ENCODE results near the gene ROBO2. TPM values are rescaled to one million over a fixed set of nuclear protein-coding genes. Genes with fewer than 3 reads are reported as not detected.

ROBO2 gene
- total RNA-seq, 4 donors from 2014 or later = 0.20 to 0.41 (median 0.32) TPM; not detected in 1

DNA sequence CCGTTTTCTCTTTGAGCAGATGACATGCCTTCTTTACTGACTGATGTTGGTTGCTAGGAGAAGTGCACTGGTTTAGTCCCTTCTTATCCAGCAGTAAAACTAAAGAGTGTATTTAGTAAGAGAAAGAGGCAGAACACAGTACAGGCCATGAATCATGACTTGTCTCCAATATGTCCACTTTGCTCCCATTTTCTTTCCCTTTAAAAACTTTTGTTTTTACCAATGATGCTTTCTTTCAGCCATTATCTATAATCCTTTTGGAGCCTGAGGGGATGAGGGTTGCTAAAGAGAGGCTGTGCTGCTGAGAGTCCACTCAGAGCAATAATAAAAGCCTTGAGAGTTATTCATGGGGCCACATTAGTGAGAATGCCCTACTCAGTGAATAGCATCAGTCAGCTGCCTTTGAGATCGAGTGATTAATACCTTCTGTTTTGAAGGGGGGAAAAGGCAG is 12.2 kb downstream of the ROBO2 start:
- intact Hi-C loops (cut with DNase I; ENCODE audit: low total_unique reads) = no loop called here
- no peak overlapping the region for H3K27ac ChIP-seq
- no peak overlapping the region for H3K4me3 ChIP-seq
- TF ChIP-seq, protein P1, sequence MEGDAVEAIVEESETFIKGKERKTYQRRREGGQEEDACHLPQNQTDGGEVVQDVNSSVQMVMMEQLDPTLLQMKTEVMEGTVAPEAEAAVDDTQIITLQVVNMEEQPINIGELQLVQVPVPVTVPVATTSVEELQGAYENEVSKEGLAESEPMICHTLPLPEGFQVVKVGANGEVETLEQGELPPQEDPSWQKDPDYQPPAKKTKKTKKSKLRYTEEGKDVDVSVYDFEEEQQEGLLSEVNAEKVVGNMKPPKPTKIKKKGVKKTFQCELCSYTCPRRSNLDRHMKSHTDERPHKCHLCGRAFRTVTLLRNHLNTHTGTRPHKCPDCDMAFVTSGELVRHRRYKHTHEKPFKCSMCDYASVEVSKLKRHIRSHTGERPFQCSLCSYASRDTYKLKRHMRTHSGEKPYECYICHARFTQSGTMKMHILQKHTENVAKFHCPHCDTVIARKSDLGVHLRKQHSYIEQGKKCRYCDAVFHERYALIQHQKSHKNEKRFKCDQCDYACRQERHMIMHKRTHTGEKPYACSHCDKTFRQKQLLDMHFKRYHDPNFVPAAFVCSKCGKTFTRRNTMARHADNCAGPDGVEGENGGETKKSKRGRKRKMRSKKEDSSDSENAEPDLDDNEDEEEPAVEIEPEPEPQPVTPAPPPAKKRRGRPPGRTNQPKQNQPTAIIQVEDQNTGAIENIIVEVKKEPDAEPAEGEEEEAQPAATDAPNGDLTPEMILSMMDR (IDR thresholded peaks at IDR 0.05) = no peak
- TF ChIP-seq POLR2A (IDR thresholded peaks at IDR 0.05) (no peak), POLR2AphosphoS5 (IDR thresholded peaks at IDR 0.05) (no peak), EP300 (IDR thresholded peaks at IDR 0.05; ENCODE audit: low read depth) (no peak)
- H3K27me3 ChIP-seq = no peaks in the 10 kb centered on the region
- H3K4me1 ChIP-seq = no peaks in the 10 kb centered on the region
- H3K9me3 ChIP-seq = no peaks in the 10 kb centered on the region
- in situ Hi-C loops (cut with MboI; ENCODE audit: low pct_ligation_motif_present in 1 of 4, low pct_unique_long_range_greater_than_20kb in 1 of 4, low sequenced_read_pairs in 3 of 4) = no loop called here
- WGBS, 2 donors (ENCODE audit: low coverage in 1 of 2) = 89 to 96% methylated on average over 2 of the region's 2 CpGs
- H3K36me3 ChIP-seq = no peaks in the 10 kb centered on the region
- no peak for DNase-seq

DNA sequence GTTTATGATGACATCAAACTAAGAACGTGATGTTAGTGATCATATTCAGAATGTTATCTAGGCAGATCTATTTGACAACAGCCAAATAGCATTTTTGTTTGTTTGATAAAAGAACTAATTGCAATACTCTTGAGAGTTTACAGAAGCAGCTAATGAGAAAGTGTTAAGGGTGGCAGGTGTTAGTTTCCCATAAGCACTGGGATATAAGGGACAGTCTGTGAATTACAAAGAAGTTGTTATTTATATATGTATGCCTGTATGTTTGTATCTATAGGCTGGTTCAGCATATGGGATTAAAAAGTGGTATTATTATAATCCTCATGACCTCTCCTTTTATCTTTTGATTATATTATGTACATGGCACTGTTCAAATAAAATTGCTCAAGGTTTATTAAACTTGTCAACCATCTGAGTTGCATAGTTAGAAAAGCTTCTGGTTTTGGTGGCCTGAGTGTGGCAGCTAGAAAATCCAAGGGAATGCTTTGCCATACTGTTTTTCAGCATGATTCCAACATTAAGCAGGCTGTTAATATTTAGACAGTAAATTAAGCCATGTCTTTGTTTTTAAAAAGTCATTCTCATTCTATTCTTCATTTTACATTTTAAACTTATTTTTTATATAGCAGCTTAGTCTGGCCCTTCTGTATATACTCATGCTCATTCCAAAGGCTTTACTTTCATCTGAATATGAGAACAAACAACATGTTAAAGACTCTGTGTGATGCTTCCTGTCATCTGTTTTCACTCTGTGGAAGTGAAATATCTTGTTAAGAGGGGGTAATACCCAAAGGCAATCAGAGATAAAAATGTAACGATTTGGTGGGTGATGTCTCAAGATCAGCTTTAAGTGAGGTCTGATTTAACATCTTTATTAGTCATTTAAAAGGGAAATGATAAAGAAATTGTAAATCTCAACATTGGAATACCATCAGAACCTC is 13.1 kb downstream of the ROBO2 start:
- DNase-seq = no peak
- 25 to 38% methylated on average over 2 of the region's 2 CpGs for WGBS, 2 donors (ENCODE audit: low coverage in 1 of 2)
- H3K27ac ChIP-seq = no peak overlapping the region
- H3K36me3 ChIP-seq = no peaks in the 10 kb centered on the region
- no peaks in the 10 kb centered on the region for H3K4me1 ChIP-seq
- TF ChIP-seq POLR2A (IDR thresholded peaks at IDR 0.05) (no peak), EP300 (IDR thresholded peaks at IDR 0.05; ENCODE audit: low read depth) (no peak), POLR2AphosphoS5 (IDR thresholded peaks at IDR 0.05) (no peak)
- TF ChIP-seq, protein P1 (IDR thresholded peaks at IDR 0.05) = no peak
- H3K4me3 ChIP-seq = no peak overlapping the region
- H3K9me3 ChIP-seq = no peaks in the 10 kb centered on the region
- H3K27me3 ChIP-seq = no peaks in the 10 kb centered on the region
- intact Hi-C loops (cut with DNase I; ENCODE audit: low total_unique reads) = no loop called here
- in situ Hi-C loops (cut with MboI; ENCODE audit: low pct_ligation_motif_present in 1 of 4, low pct_unique_long_range_greater_than_20kb in 1 of 4, low sequenced_read_pairs in 3 of 4) = no loop called here

DNA sequence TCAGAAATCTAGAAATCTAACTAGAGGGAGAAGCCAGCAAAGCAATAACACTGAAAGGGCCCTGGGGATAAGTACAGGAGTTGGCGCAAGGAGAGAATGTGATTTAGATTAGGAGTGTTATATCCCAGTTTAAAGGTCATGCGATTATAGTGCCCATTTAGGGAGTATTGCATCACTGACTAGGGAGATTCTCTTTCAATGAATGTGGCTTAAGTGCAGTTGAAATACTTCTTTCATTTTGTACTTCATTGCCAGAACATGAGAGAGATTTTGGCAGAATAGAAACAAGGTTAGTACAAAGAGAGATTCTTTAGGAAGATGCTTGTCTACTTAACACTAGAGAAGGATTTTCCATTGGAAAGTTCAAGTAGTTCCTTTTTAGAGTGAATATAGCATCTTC is 13.9 kb downstream of the ROBO2 start:
- H3K36me3 ChIP-seq = no peaks in the 10 kb centered on the region
- no peaks in the 10 kb centered on the region for H3K4me1 ChIP-seq
- no peaks in the 10 kb centered on the region for H3K27me3 ChIP-seq
- H3K9me3 ChIP-seq = no peaks in the 10 kb centered on the region
- DNase-seq = no peak
- in situ Hi-C loops (cut with MboI; ENCODE audit: low pct_ligation_motif_present in 1 of 4, low pct_unique_long_range_greater_than_20kb in 1 of 4, low sequenced_read_pairs in 3 of 4) = no loop called here
- TF ChIP-seq EP300 (IDR thresholded peaks at IDR 0.05; ENCODE audit: low read depth) (no peak), POLR2A (IDR thresholded peaks at IDR 0.05) (no peak), POLR2AphosphoS5 (IDR thresholded peaks at IDR 0.05) (no peak)
- TF ChIP-seq, protein P1 (IDR thresholded peaks at IDR 0.05) = no peak
- intact Hi-C loops (cut with DNase I; ENCODE audit: low total_unique reads) = no loop called here
- WGBS, 2 donors (ENCODE audit: low coverage in 1 of 2) = 46% methylated on average over 2 of the region's 2 CpGs
- no peak overlapping the region for H3K27ac ChIP-seq
- H3K4me3 ChIP-seq = no peak overlapping the region

DNA sequence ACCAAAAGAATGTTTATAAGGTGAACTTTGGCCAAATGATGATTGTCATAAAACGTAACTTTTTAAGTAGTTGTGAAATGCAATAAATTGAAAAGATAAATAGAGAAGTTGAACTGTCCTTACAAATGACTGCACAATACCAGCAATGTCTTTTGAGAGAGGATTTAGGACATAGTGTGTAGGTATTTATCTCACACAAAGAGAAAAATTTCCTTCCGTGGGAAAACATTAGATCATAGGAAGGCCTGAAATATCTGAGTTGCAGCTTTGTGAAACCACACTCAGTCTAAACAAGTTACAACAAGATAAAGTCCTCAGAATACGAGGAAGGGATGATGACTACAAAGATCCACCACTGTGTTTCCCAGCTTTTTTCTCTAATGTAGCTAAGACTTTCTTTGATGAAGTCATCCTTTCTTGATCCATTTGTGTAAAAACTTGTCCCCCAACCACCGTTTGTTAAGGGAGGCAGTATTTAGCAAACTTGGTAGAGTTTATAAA is 16.0 kb downstream of the ROBO2 start:
- Histone ChIP-seq H3K4me3 (no peak overlapping the region), H3K36me3 (no peaks in the 10 kb centered on the region), H3K27ac (no peak overlapping the region), H3K4me1 (no peaks in the 10 kb centered on the region), H3K27me3 (no peaks in the 10 kb centered on the region), H3K9me3 (no peaks in the 10 kb centered on the region)
- in situ Hi-C loops (cut with MboI; ENCODE audit: low pct_ligation_motif_present in 1 of 4, low pct_unique_long_range_greater_than_20kb in 1 of 4, low sequenced_read_pairs in 3 of 4) = no loop called here
- intact Hi-C loops (cut with DNase I; ENCODE audit: low total_unique reads) = no loop called here
- TF ChIP-seq EP300 (IDR thresholded peaks at IDR 0.05; ENCODE audit: low read depth) = no peak
- no peak for TF ChIP-seq POLR2A (IDR thresholded peaks at IDR 0.05)
- TF ChIP-seq, protein P1 (IDR thresholded peaks at IDR 0.05) = no peak
- TF ChIP-seq POLR2AphosphoS5 (IDR thresholded peaks at IDR 0.05) = no peak
- 59 to 63% methylated on average over 4 of the region's 4 CpGs for WGBS, 2 donors (ENCODE audit: low coverage in 1 of 2)
- DNase-seq = no peak
